ELF-1 (cell line): Measurements from ENCODE around the gene CREBBP.
"Not testable (repeated sequence)": the region's sequence is repeated elsewhere in the genome, so short reads cannot be mapped to it uniquely, and the experiment has no call there.

ENCODE experiments used
- DNase-seq: peaks from one replicate; pipeline ENCODE4 v3.0.0-alpha.2; 2016; ENCODE audit warnings: low read depth, low spot score

CREBBP gene

DNA sequence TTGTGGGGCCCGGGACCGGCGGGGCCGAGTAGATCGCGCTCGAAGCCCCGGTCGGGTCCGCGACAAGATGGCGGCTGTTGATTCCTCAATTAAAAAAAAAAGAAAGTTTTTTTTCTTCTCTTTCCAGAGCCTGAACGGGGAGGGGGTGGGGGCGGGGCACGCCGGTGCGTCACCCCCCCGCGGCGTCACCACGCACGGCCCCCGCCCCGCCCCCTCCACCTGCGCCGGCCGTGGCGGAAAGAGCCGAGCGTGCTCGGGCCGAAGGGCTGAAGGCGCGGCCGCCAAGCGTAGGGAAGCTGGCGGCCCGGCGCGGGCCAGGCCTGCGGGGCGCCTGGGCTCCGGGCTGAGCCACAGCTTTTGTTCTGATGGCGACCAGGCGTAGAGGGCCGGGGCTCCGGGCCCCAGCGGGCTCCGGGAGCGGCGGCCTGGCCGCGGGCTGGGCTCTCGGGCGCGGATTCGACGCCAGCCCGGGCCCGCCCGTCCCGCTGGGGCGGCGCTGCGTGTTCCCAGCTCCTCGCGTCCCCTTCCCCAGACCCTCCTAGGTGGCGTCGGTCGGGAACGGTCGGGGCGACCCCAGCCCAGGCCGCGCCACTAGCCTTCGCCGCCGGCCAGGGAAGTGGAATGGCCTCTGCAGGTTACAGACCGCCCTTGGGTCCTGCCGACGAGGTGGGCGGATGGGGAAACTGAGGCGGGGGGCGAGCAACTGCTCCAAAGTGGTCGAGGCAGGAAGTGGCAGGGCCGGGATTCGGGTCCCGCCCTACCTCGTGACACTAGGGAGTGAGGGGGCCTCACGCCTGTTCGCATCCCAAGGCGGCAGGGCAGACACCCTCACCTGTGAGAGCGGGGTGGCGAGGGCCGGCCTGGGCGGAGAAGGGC lies at the start of gene CREBBP:
TSS of gene CREBBP (minus strand) at position 91 of the 876 bp plus-strand sequence. CDS start 797 bp downstream, outside the sequence.
- DNase-seq = peak; percentile 79

DNA sequence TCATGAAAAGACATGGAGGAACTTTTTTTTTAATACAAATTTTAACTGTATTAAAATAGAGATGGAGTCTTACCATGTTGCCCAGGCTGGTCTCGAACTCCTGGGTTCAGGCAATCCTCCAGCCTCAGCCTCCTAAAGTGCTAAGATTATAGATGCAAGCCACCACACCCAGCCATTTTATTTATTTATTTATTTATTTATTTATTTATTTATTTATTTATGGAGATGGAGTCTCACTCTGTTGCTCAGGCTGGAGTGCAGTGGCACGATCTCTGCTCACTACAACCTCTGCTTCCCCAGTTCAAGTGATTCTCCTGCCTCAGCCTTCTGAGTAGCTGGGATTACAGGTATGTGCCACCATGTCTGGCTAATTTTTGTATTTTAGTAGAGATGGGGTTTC lies 46.6 kb upstream of the CREBBP start:
- not testable (repeated sequence) for DNase-seq

DNA sequence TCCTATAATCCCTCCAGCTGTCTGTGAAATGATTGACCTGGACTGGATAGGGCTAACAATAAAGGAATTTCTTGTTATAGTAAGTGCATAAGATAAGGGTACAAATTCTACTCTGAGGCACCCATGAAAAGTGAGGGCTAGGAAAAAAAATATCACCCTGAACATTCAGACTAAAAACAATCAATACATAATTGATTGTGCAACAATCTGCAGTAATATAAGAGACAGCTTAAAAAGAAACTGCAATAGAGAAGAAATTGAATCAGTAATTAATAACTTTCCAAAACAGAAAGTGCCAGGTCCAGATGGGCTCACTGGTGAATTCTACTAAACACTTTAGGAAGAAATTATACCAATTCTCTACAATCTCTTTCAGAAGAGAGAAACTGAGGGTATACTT lies 44.2 kb upstream of the CREBBP start:
- no peak for DNase-seq

DNA sequence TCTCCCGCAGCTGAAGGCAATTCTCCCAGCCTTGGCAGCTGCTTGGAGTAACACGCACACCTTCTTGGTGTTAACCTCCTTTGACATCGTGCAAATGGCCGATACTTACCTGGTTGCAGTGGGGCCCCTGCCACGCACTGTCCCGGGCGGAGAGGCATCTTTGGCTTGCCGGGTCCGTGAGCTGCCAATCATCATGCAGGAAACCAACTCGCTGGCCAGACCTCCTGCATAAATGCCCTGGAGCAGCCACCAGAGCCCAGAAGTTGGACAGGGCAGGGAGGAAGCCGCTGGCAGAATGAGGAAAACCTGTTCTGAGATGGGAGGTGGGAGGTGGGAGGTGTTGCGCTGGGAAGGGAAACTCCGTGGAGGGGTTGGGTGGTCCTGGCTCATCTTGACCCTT lies 41.7 kb upstream of the CREBBP start:
- peak; percentile 70 for DNase-seq

DNA sequence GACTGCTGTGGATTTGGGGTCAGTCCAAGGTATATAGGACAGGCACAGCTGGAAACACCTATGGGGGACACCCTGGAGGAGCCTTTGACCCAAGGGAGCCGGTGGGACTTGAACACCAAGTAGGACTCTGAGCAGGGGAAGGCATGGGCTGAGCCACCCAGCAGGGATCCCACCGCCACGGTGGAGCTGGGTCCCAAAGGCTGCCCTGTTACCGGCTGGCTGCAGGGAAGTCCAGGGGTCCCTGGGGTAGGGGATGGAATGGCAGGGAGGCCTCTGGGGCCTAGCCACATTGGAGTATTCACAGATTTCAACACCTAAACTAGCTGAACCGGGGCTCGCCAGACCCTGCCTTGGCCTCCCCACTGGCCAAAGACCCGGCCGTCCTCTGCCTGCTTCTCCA lies 39.7 kb upstream of the CREBBP start:
- DNase-seq = no peak

DNA sequence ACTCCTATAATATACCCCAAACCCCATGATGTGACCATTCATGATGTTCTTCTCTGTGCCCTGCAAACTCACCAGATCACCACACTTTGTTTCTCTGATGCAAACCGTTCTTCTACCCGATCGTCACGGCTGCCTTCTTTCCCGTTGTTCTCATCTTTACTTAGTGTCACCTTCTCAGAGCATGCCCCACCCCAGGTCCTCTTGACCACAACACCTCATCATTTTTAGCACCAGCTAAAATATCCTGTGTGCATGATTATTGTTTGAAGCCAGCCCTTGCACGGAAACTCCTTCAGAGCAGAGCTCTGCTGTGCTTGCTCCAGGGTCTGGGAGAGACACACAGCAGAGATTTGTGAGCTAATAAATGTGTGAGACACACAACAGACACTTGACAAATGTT lies 38.9 kb upstream of the CREBBP start:
- DNase-seq = no peak

DNA sequence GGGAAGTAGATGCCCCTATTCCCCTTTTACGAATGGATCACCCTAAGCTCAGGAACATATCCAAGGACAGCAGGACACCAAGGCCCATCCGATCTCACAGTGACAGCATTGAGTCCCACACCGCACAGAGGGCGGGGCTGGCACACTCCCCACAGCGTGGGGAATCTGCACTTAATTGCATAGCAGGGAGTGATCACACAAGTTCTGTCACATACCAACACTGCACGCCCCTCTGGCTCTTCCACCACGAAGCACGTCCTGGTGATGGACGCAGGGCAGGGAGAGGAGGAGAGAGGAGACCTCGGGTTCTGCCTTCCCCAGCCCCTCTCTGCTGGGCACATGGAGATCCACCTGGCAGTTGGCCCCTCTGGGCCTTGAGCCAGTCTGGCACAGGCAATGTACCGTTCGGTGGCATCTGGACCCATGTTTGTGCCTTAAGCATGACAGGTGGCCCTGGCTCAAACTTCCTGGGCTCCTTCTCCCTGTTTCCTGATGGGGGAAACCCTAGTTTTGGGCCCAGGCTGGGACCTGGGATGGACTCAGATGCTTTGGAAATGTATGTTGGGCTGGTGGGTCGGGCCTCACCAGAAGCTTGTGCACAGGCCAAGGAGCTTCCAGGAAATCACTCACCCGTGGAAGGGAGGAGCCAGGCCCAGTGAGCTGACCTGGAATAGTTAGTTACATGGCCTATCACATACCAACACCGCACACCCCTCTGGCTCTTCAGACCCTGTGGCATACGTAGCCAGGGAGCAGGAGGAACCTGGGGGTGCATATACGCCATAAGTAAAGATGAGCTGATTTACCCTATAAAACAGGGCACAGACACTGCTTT lies 35.1 kb upstream of the CREBBP start:
- DNase-seq = no peak

DNA sequence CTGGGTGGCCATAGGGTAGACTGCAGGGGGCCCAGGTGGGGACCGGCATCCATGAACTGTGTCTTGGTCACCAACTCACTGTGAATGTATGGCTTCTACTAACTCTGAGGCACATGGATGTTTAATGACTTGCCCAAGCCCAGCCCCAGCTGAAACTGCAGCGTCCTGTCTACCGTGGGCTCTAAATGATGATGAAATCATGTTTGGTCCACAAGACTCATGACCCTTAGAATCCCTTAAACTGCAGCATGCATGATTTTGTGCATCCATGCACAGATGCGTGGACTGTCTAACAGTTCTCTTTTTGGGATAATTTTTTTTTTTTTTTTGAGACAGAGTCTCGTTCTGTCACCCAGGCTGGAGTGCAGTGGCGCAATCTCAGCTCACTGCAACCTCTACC lies 32.4 kb upstream of the CREBBP start:
- DNase-seq = no peak

DNA sequence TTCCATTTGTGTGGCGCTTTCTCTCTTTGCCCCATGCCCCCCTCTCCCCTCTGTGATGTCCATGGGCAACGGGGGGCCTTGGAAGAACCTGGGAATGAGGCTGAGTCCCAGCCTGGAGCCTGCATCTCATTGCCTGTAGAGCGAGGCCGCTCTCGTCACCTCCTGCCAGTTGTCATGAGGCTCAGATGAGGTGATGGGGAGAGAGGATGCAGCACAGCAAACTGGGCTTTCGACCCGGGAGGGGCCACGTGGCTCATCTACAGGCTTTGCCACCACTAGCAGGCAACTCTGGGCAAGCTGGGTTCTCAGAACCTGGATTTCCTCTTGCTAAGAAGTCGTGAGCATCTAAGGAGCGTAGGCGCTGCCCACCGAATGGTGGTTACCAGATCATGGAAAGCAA lies 31.9 kb upstream of the CREBBP start:
- no peak for DNase-seq

DNA sequence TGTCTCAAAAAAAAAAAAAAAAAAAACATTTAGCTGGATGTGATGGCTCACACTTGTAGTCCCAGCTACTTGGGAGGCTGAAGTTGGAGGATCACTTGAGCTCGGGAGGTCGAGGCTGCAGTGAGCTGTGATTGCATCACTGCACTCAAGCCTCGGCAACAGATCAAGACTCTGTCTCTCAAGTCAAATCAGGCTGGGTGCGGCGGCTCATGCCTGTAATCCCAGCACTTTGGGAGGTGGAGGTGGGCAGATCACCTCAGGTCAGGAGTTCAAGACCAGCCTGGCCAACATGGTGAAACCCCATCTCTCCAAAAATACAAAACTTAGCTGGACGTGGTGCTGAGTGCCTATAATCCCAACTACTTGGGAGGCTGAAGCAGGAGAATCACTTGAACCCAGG lies 31.2 kb upstream of the CREBBP start:
- not testable (repeated sequence) for DNase-seq

DNA sequence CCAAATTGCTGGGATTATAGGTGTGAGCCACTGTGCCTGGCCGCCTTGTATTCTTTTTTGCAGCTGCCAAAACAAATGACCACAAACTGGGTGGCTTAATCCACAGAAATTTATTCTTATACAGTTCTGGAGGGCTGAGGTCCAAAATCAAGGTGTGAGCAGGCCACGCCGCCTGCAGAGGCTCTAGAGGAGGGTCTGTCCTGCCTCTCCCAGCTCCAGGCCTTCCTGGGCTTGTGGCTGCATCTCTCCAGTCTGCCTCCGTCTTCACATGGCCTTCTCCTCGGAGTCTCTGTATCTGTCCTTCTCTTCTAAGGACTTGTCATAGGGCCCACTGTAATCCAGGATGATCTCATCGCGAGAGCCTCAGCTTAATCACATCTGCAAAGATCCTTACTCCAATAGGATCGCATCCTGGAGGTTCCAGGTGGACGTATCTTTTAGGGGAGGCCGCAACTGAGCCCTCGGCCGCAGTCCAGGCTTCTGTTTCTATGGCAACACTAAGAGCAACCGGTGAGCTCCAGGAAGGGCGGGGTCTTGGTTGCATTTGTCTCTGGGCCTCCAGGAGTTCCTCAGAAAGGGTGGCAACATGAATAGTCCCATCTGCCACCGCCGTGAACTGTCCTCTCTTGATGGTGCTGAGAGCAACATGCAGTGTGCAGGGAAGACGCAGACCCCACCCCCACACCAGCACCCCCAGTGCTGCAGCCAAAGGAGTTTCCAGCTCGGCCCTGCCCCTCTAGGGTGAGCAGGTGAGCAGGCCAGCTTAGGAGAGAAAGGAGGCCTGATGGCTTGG lies 29.5 kb upstream of the CREBBP start:
- peak; percentile 23 for DNase-seq

DNA sequence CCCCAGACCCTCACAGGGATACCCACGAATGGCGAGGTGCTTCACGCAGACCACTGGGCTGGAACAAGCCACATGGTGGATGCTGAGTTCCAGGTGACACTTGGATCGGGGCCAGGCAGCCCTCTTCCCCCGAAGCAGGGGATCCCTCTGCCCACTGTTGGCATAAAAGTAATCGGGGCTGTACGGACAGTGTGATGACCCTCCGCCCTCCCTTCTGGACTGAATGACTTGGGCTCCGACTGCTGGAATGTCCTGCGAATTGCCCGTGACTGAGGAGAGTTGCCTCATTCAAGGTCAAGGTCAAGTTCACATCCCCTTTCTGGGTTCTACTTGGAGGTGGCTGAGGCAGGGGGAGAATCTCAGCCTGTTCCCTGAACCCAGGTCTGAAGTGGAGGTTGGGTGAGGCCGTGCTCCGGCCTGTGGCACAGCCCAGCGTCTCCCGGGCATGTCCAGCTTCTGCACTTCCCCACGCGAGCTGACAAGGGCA lies 28.5 kb upstream of the CREBBP start:
- no peak for DNase-seq

DNA sequence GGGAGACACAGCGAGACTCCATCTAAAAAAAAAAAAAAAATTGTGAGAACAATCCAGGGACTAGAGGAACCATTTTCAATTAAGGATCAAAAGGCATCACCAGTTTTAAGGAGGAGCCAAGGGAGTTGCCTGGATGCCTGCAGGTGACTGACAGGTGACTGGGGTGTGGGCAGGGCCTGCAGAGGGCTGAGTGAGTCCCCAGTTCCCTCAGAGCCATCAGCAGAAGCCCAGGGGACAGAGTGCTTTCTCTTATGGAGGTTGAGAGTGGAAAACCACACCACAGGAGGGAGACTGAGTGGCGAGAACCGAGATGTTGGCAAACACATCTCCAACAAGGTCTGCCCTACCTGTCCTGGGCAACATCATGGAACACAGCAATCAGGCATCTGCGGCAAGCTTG lies 27.1 kb upstream of the CREBBP start:
- no peak for DNase-seq

DNA sequence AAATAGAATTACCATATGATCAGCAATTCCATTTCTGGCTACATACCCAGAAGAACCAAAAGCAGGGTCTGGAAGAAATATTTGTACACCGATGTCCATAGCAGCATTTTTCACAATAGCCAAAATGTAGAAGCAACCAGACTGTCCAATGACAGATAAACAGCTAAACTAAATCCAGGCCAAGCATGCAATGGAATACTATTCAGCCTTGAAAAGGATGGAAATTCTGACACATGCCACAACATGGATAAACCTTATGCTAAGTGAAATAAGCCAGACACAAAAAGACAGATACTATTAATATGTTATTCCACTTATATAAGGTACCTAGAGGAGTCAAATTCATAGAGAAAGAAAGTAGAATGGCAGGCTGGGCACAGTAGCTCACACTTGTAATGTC lies 25.9 kb upstream of the CREBBP start:
- no peak for DNase-seq

DNA sequence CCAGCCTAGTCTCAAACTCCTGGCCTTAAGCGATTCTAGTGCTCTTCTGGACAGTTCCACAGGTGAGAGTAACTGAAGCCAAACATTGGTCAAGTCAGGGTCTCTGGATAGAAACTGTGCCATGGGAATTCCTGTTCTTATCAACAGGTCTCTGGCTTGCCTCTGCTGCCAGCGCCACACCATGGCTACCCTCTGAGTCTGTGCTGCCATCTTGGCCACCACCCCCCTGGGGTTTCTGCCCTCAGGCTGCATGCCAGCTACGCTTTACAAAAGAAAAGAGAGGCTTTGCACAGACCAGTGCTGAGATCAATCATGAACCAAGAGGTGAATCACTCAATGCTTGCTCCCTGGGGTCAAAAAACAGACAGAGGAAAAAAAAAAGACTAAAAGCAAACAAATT lies 24.4 kb upstream of the CREBBP start:
- peak; percentile 73 for DNase-seq

DNA sequence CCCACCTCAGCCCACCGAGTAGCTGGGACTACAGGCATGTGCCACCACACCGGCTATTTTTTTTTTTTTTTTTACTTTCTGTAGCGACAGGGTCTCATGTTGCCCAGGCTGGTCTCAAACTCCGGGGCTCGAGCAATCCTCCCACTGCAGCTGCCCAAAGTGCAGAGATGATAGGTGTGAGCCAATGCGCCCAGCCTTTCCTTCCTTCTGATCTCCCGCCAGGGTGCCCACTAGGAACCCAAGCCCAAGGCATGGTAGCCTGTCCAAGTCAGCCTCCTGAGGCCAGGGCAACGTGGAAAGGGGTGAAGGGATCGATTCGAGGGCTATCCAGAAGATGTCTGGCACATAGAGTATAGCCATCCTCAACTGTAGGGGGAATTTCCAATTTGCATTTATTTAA lies 9.6 kb upstream of the CREBBP start:
- DNase-seq = no peak

DNA sequence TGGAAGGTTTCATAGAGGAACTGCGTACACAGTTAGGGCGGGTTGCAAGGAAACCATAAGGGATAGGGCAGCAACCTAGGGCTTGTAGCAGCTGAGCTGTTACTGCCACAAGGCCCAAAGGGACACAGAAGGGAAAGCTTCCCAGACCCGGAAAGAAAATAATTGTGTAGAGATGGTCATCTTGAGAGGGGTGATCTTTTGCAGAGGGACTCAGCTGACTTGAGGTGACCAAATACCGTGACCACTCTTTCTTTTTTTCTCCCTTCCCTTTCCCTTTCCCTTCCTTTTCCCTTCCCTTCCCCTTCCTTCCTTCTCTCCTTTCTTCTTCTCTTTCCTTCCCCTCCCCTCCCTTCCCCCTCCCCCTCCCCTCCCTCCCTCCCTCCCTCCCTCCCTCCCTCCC lies 8.5 kb upstream of the CREBBP start:
- DNase-seq = no peak

DNA sequence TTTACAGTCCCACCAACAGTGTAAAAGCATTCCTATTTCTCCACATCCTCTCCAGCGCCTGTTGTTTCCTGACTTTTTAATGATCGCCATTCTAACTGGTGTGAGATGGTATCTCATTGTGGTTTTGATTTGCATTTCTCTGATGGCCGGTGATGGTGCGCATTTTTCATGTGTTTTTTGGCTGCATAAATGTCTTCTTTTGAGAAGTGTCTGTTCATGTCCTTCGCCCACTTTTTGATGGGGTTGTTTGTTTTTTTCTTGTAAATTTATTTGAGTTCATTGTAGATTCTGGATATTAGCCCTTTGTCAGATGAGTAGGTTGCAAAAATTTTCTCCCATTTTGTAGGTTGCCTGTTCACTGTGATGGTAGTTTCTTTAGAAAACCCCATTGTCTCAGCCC lies 5.5 kb upstream of the CREBBP start:
- DNase-seq = not testable (repeated sequence)

DNA sequence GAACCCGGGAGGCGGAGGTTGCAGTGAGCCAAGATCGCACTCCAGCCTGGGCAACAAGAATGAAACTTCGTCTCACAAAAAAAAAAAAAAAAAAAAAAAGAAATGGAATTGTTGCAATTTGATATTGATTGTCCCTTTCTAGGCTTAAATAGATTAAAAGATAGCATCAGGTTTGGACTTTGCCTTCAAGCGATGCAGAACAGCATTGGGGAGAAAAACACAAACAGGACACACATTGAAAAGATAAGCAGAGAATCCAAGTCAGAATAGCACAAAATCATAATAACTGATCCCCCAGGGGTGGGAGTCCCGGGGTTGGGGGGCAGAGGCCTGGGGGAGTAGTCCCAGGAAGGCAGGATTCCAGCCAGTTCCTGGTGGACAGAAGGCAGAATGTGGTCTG lies 3.9 kb upstream of the CREBBP start:
- DNase-seq = no peak

DNA sequence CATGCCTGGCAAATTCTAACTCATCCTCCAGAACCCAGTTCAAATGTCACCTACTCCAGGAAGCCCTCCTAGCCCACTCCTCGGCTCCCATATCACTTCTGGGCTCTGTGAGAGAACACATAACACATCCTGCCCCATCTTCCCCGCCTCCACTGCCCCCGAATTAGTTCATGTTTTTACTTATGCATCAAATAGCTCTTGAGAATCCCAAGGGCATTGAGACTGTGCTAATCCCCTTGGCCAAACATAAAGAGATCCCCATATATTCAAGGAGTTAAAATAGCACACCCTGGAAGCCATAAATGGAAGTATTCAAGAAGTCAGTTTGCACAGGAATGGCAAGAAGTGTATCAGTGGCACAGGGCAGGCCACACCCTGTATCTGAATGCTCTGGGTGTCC lies 2.0 kb upstream of the CREBBP start:
- no peak for DNase-seq

DNA sequence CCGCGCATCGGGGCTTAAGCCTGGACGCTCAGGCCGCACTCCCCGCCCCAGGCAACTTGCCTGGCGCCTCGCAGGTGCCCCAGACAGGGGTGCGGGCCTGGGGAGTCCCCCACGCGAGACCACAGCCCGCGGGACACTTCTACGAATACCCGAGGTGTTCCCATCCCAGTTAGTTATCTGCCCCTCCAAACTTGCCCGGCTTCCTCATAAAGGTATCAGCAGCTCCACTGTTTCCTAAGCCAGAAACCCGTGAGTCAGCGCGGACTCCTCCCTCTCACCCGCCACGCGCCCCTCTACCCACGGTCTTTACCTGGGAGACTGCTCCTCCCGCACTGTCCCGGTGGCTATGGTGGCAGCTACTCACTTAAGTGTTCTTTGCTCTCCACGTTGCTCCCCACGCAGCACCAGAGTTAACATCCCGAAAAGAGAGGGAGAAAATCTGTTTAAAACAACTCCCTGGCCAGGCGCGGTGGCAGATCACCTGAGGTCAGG lies 1.0 kb upstream of the CREBBP start:
- DNase-seq = no peak
